Neuronal stem cell (in vitro differentiated cells): ENCODE measurements around the gene FAM161B.
A peak's percentile ranks its signal among the peaks of the same experiment; 100 is the strongest.

ENCODE experiments used
- DNase-seq: peaks from one replicate; pipeline ENCODE4 v3.0.0-alpha.2; 2013; ENCODE audit warnings: low spot score
- H2AFZ ChIP-seq: one replicate; pipeline ENCODE4 v1.6.1; 2013; ENCODE audit warnings: mild to moderate bottlenecking, low read length, inconsistent platforms
- H2AK5ac ChIP-seq: 2 replicates; pipeline ENCODE4 v1.6.1; 2013; ENCODE audit warnings: low read depth, mild to moderate bottlenecking, inconsistent platforms, low read length, moderate library complexity, mixed read lengths
- H2BK120ac ChIP-seq: 2 replicates; pipeline ENCODE4 v1.6.1; 2013; ENCODE audit warnings: low read depth, mild to moderate bottlenecking, inconsistent platforms, low read length, moderate library complexity, mixed read lengths
- H2BK12ac ChIP-seq: one replicate; pipeline ENCODE4 v1.6.1; 2013; ENCODE audit warnings: low read length, inconsistent platforms
- H2BK15ac ChIP-seq: 2 replicates; pipeline ENCODE4 v1.6.1; 2013; ENCODE audit warnings: mild to moderate bottlenecking, low read length, inconsistent platforms, mixed read lengths
- H2BK5ac ChIP-seq: one replicate; pipeline ENCODE4 v1.6.1; 2013; ENCODE audit warnings: inconsistent platforms, mild to moderate bottlenecking, low read length, moderate library complexity
- H3K14ac ChIP-seq: one replicate; pipeline ENCODE4 v1.6.1; 2013; ENCODE audit warnings: low read length, inconsistent platforms
- H3K18ac ChIP-seq: 2 replicates; pipeline ENCODE4 v1.6.1; 2013; ENCODE audit warnings: low read length, inconsistent platforms
- H3K23ac ChIP-seq: 2 replicates; pipeline ENCODE4 v1.6.1; 2013; ENCODE audit warnings: low read depth, mild to moderate bottlenecking, mixed read lengths, low read length, inconsistent platforms; ENCODE audit not compliant: poor library complexity
- H3K27ac ChIP-seq: replicated peaks from 3 replicates; pipeline ENCODE4 v1.5.1; 2013; ENCODE audit warnings: low read length, inconsistent platforms
- H3K27me3 ChIP-seq, 3 experiments: 2 replicates each; pipeline ENCODE4 v1.6.1; 2013; ENCODE audit warnings: low read length in 3 of 3, mild to moderate bottlenecking in 2 of 3, inconsistent platforms in 1 of 3, low read depth in 1 of 3, mixed read lengths in 1 of 3, moderate library complexity in 1 of 3; ENCODE audit not compliant: control insufficient read depth in 3 of 3, insufficient read depth in 3 of 3
- H3K36me3 ChIP-seq, 2 donors: replicated peaks in 1 of 2; 2 replicates each; pipeline ENCODE4 v1.6.1; 2013; ENCODE audit warnings: low read length in 2 of 2; ENCODE audit not compliant: control insufficient read depth in 2 of 2, insufficient read depth in 2 of 2
- H3K4ac ChIP-seq: 2 replicates; pipeline ENCODE4 v1.6.1; 2013; ENCODE audit warnings: inconsistent platforms, mild to moderate bottlenecking, low read length, moderate library complexity
- H3K4me1 ChIP-seq, 2 donors: 1 replicate in 1 of 2; 2 replicates in 1 of 2; pipeline ENCODE4 v1.6.1; 2013; ENCODE audit warnings: low read length in 2 of 2, low read depth in 1 of 2; ENCODE audit not compliant: control insufficient read depth in 2 of 2, insufficient read depth in 1 of 2
- H3K4me2 ChIP-seq: one replicate; pipeline ENCODE4 v1.6.1; 2013; ENCODE audit warnings: mild to moderate bottlenecking, low read length, inconsistent platforms; ENCODE audit not compliant: insufficient read depth, poor library complexity, severe bottlenecking
- H3K4me3 ChIP-seq, 2 donors: 2 replicates each; pipeline ENCODE4 v1.5.1; 2013; ENCODE audit warnings: low read length in 2 of 2, mild to moderate bottlenecking in 2 of 2, inconsistent platforms in 1 of 2, moderate library complexity in 1 of 2
- H3K79me1 ChIP-seq: one replicate; pipeline ENCODE4 v1.6.1; 2013; ENCODE audit warnings: low read depth, mild to moderate bottlenecking, inconsistent platforms, low read length, moderate library complexity
- H3K9ac ChIP-seq: one replicate; pipeline ENCODE4 v1.6.1; 2013; ENCODE audit warnings: mild to moderate bottlenecking, low read depth, low read length, inconsistent platforms; ENCODE audit not compliant: poor library complexity
- H3K9me3 ChIP-seq, 2 donors: replicated peaks in 1 of 2; 2 replicates each; pipeline versions ENCODE3 to v1.6.1; 2013; ENCODE audit warnings: low read length in 2 of 2, mild to moderate bottlenecking in 2 of 2, inconsistent platforms in 1 of 2, low read depth in 1 of 2, mixed read lengths in 1 of 2, moderate library complexity in 1 of 2; ENCODE audit not compliant: control insufficient read depth in 2 of 2, insufficient read depth in 1 of 2
- H4K8ac ChIP-seq: one replicate; pipeline ENCODE4 v1.6.1; 2013; ENCODE audit warnings: low read depth, mild to moderate bottlenecking, inconsistent platforms, low read length, moderate library complexity
- H4K91ac ChIP-seq: one replicate; pipeline ENCODE4 v1.6.1; 2013; ENCODE audit warnings: low read length, low read depth, mild to moderate bottlenecking, inconsistent platforms; ENCODE audit not compliant: poor library complexity
- WGBS, 2 donors: extraction: QIAGEN DNeasy Blood & Tissue Kit; methylation state at CpG; one replicate each; pipeline ENCODE4 v1.1.7; 2013; ENCODE audit warnings: missing lambda C conversion rate in 2 of 2, mixed read lengths in 1 of 2; ENCODE audit not compliant: insufficient read length in 2 of 2, insufficient replicate concordance in 1 of 2; ENCODE audit errors: extremely low coverage in 2 of 2; 5-methylcytosine and 5-hydroxymethylcytosine counted together

FAM161B gene

GRCh38 chr14:73889376-73889775 is 60.5 kb downstream of the FAM161B start:
- H2BK5ac ChIP-seq, result no peak overlapping the region
- H3K9ac ChIP-seq, result no peak overlapping the region
- H3K4me2 ChIP-seq, result no peak overlapping the region
- no peak overlapping the region for H2BK15ac ChIP-seq
- H3K18ac ChIP-seq, result no peak overlapping the region
- no peak overlapping the region for H3K4me3 ChIP-seq
- no peak overlapping the region for H3K4ac ChIP-seq
- H3K27me3 ChIP-seq, result no peaks in the 10 kb centered on the region
- H4K91ac ChIP-seq, result no peak overlapping the region
- H3K4me1 ChIP-seq, result peaks cover 0 to 12% of the 10 kb centered on the region in 2 donors
- H3K14ac ChIP-seq, result no peak overlapping the region
- no peak overlapping the region for H3K23ac ChIP-seq
- H3K9me3 ChIP-seq, result no peaks in the 10 kb centered on the region
- H3K36me3 ChIP-seq, result peaks cover 4 to 37% of the 10 kb centered on the region in 2 donors
- no peak overlapping the region for H2BK12ac ChIP-seq
- H2BK120ac ChIP-seq, result no peak overlapping the region
- H4K8ac ChIP-seq, result no peak overlapping the region
- H2AFZ ChIP-seq, result no peak overlapping the region
- WGBS, 2 donors, result no CpG with 5 or more reads among the region's 5 CpGs
- no peak for DNase-seq
- no peaks in the 10 kb centered on the region for H3K79me1 ChIP-seq
- no peak overlapping the region for H2AK5ac ChIP-seq
- H3K27ac ChIP-seq, result no peak overlapping the region

DNA sequence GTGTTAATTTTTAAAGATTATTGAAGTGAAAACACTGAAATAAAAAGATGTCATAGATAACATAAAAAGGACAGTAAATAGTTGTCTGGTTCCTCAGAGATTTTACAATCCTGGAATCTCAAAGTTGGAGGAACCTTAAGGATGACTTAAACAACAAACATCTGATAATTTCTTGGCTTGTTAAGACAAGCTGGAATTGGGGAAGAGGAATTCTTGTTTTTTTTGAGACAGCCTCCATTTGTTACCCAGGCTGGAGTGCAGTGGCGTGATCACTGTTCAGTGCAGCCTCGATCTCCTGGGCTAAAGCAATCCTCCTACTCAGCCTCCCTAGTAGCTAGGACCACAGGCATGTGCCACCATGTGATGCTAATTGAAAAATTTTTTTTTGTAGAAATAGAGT is 60.9 kb downstream of the FAM161B start:
- Histone ChIP-seq H3K9ac (no peak overlapping the region), H3K4ac (no peak overlapping the region), H2BK12ac (no peak overlapping the region), H3K9me3 (no peaks in the 10 kb centered on the region), H2BK120ac (no peak overlapping the region), H3K4me1 (peaks cover 0 to 12% of the 10 kb centered on the region in 2 donors), H3K27ac (no peak overlapping the region), H3K4me2 (no peak overlapping the region), H2AK5ac (no peak overlapping the region), H2BK15ac (no peak overlapping the region), H3K23ac (no peak overlapping the region), H3K79me1 (no peaks in the 10 kb centered on the region), H2AFZ (no peak overlapping the region), H3K18ac (no peak overlapping the region), H2BK5ac (no peak overlapping the region), H3K14ac (no peak overlapping the region), H4K91ac (no peak overlapping the region), H4K8ac (no peak overlapping the region), H3K36me3 (peaks cover 3 to 33% of the 10 kb centered on the region in 2 donors), H3K4me3 (no peak overlapping the region), H3K27me3 (no peaks in the 10 kb centered on the region)
- no peak for DNase-seq
- no CpG with 5 or more reads among the region's 2 CpGs for WGBS, 2 donors

DNA sequence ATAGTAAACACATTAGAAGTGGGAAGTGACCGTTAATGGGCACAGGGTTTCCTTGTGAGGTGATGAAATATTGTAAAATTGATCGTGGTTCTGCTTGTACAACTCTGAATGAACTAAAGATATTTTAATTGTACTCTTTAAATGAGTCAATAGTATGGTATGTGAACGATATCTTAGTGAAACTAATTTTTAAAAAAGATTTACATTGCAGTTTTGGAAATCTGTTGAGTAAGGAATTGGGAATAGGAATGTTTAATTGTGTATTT is 61.5 kb downstream of the FAM161B start:
- Histone ChIP-seq H4K8ac (no peak overlapping the region), H3K27me3 (no peaks in the 10 kb centered on the region), H3K18ac (no peak overlapping the region), H3K14ac (no peak overlapping the region), H3K4ac (no peak overlapping the region), H2BK12ac (no peak overlapping the region), H3K79me1 (no peaks in the 10 kb centered on the region), H3K4me3 (peak overlapping the region in 1 of 2 donors; percentile 69), H2BK5ac (no peak overlapping the region), H3K9me3 (no peaks in the 10 kb centered on the region), H3K27ac (no peak overlapping the region), H3K4me1 (peaks cover 0 to 12% of the 10 kb centered on the region in 2 donors), H2BK120ac (no peak overlapping the region), H2BK15ac (no peak overlapping the region), H3K4me2 (no peak overlapping the region), H3K36me3 (peaks cover 2 to 28% of the 10 kb centered on the region in 2 donors), H4K91ac (no peak overlapping the region), H3K23ac (no peak overlapping the region), H2AFZ (no peak overlapping the region), H3K9ac (no peak overlapping the region), H2AK5ac (no peak overlapping the region)
- no CpG with 5 or more reads among the region's 3 CpGs for WGBS, 2 donors
- DNase-seq, result no peak

- no peak overlapping the region for H3K23ac ChIP-seq
- H3K9me3 ChIP-seq, result no peaks in the 10 kb centered on the region
- no peak overlapping the region for H2AK5ac ChIP-seq
- no peak overlapping the region for H2AFZ ChIP-seq
- no peaks in the 10 kb centered on the region for H3K79me1 ChIP-seq
- no peak overlapping the region for H4K8ac ChIP-seq
- no peaks in the 10 kb centered on the region for H3K27me3 ChIP-seq
- no peak overlapping the region for H3K9ac ChIP-seq
- peaks cover 0 to 12% of the 10 kb centered on the region in 2 donors for H3K4me1 ChIP-seq
- no peak overlapping the region for H3K14ac ChIP-seq
- peaks cover 0 to 22% of the 10 kb centered on the region in 2 donors for H3K36me3 ChIP-seq
- H3K4me3 ChIP-seq, result peak overlapping the region in 1 of 2 donors; percentile 69
- H3K27ac ChIP-seq, result no peak overlapping the region
- H3K4me2 ChIP-seq, result peak overlapping the region; percentile 14
- H2BK120ac ChIP-seq, result no peak overlapping the region
- no peak overlapping the region for H4K91ac ChIP-seq
- H3K18ac ChIP-seq, result no peak overlapping the region
- WGBS, 2 donors, result 100% methylated on average over 1 of the region's 7 CpGs; no CpG with 5 or more reads in 1 of the 2 donors
- H2BK5ac ChIP-seq, result no peak overlapping the region
- H2BK15ac ChIP-seq, result no peak overlapping the region
- no peak overlapping the region for H2BK12ac ChIP-seq
- no peak for DNase-seq
- H3K4ac ChIP-seq, result no peak overlapping the region
Measured at GRCh38 chr14:73887694-73888459, 62.0 kb downstream of the FAM161B start.
